ENCODE data around the gene GTF3C1.

GRCh38 chr16:27558932-27559331 lies 9.2 kb upstream of the GTF3C1 start:
- no peak for TF ChIP-seq CTCF (IDR thresholded peaks at IDR 0.05)
- TF ChIP-seq POLR2A (IDR thresholded peaks at IDR 0.05), result no peak
